HG03342 (cell line): ENCODE measurements around the gene SLC36A2.

Source experiments
- ATAC-seq: cut with Tn5 transposase; IDR thresholded peaks from one replicate; pipeline ENCODE4 v1.9.1; 2021; ENCODE audit warnings: mild to moderate bottlenecking, moderate library complexity; ENCODE audit not compliant: unreplicated experiment

The SLC36A2 gene

DNA sequence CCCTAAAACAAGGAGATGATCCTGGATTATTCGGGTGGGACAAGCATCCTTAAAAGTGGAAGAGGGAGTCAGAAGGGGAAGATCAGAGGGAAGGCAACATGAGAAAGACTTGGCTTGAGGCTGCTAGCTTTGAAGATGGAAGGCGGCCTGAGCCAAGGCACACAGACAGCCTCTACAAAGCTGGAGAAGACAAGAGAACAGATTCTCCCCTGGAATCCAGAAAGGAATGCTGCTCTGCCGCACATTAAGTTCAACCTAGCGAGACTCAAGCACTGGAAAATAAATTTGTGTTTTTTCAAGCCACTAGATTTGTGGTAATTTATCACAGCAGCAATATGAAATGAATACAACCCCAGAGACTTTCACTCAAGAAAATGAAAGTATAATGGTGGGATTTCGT, 61.7 kb downstream of the SLC36A2 start:
- no peak for ATAC-seq

DNA sequence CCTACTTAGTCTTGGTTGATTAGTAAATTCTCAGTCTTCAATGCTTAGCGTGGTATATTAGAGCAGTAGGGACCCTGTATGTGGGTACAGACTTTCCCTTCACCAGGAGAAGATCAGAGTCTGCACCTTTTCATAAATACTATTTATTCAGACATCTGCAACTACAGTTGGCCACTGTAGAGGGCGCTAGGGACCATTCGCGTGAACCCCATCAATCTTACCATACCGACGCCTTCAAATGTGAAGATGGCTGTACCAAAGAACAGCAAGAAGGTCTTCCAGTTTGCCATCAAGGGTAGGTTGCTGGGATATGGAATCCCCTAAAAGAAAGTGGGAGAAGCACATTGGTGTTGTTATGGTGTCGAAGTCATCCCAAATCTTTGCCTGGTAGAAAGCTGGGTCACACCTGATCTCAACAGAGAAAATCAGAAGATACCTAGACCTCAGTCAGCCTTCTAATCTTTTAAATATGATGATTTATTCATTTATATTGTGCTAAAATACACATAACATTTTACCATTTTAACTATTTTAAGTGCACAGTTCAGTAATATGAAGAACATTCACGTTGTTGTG, 62.9 kb downstream of the SLC36A2 start:
- ATAC-seq: no peak

DNA sequence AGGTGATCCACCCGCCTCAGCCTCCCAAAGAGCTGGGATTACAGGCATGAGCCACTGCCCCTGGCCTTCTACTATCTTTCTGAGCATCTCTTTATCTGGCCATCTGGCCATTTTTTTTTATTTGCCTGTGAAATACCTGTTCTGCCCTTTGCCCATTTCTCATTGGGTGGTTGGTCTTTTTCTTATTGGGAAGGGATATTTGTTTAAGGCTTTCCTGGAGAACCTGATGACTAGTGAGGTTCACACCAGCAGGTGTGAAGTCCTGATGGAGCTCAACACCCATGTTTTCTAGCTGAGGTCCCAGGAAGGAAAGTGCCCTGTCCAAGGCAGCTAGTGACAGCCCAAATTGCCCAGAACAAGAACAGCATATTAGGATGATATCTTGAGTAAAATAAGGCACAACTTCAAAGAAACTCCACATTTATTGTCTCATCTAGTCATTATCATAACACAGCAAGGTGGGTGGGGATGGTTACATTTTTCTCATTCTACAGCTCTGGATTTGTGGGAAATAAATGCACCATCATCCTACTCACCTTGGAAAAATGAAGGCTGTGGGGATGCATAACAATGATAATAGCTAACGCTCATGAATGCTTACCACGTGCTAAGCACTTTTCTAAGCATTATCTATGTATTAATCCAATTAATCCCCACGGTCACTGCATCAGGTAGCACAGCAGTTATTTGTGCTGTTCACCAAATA, 64.1 kb downstream of the SLC36A2 start:
- no peak for ATAC-seq

- no peak for ATAC-seq
Measured at GRCh38 chr5:151281001-151281639, 66.2 kb downstream of the SLC36A2 start.

- ATAC-seq: no peak
Measured at GRCh38 chr5:151280443-151280842, 66.9 kb downstream of the SLC36A2 start.

DNA sequence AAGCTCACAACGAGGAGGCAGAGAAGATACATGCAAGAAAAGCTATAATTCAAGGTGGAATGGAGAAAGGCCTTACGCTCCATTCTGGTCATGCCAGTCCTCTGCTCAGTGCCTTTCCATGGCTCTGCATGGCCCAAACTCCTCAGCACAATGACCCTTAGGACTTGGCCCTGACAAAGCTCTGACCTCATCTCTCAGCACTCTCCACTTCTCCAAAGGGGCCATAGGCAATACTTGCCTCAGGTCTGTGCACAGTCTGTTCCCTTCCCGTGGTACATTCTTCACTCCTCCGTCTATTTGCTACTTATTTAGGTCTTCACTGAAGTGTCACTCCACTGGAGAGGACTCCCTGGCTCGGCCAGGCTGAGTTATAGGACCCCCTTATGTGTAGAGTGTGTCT, 68.5 kb downstream of the SLC36A2 start:
- ATAC-seq: no peak

GRCh38 chr5:151275803-151276202, 71.6 kb downstream of the SLC36A2 start:
- ATAC-seq: no peak

DNA sequence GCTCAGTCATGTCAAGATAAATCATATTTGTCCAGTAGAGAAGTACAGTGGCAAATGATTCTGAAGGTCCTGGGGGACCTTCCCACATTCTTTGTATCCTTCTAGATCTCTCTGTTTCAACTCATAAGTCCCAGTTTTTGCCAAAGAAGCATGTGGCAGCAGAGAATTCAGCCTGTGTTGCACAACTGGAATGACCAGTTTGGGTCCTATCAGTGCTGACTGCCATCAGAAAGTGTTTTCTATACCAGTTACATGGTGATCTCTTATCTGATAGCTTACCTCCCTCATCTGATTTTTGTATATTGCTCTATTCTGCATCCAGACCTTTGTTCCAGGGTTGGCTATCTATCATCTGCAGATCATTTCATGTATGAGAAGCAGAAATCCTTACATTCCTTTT, 72.7 kb downstream of the SLC36A2 start:
- no peak for ATAC-seq

DNA sequence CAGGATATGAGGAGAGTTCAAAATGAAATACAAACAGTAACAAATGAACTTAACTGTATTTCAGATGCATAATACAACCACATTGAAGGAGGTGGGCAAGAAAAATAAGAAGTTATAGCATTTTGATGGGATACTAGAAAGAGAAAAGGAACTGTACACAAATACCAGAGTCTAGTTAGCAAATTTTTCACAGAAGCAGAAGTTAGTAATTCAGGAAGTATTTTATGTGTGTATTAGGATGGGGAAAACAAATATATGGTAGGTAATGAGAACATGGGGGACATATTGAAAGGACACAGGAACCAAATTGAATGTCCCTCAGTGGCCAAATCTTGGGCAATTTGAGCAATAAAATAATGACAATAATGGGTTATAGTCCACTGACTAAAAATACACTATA, 76.0 kb downstream of the SLC36A2 start:
- no peak for ATAC-seq

GRCh38 chr5:151270599-151270998, 76.8 kb downstream of the SLC36A2 start:
- ATAC-seq: peak; percentile 93

DNA sequence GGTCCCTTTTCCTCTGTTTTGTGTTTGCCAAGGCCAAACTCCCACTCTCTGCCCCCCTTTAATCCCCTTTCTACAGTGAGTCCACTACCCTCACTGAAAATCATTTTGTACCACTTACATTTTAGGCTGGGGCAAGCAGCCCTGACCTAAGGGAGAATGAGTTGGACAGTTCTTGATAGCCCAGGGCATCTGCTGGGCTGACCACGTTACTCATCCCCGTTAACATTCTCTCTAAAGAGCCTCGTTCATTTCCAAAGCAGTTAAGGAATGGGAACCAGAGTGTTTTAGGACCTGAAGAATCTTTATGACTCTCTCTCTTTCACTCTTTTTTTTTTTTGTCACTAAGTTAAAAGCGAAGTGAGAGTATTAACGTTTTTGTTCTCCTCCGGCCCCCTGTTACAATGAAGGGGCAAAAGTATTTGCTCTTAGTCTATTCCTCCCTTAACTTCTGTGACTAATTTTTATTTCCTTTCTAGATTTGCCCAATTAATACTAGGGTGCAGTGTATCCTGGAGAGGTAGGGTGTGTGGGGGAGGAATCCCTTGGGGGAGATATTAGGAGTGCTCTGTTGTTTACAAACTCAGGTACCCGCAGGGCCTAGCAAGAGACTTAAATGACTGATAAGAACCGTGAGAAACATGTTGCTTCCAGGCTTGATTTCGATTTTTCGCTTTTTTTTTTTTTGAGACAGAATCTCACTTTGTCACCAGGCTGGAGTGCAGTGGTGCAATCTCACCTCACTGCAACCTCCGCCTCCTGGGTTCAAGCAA, 79.7 kb downstream of the SLC36A2 start:
- no peak for ATAC-seq
